DND-41 (cell line): ENCODE data around the gene PPP1R3A.

Experiments
- ATAC-seq: fragments of 200-7000 bp; cut with Tn5 transposase; 3 replicates; pipeline ENCODE4 v1.9.1; 2021; ENCODE audit warnings: low read depth; ENCODE audit not compliant: insufficient read depth
- DNase-seq: peaks from one replicate; pipeline ENCODE4 v3.0.0-alpha.2; 2020
- H2AFZ ChIP-seq: 2 replicates; pipeline ENCODE4 v1.6.0; 2012; ENCODE audit warnings: low read depth, low read length
- H3K27ac ChIP-seq: 2 replicates; pipeline ENCODE4 v1.5.1; 2012; ENCODE audit warnings: low read length, inconsistent platforms
- H3K27me3 ChIP-seq: fragments of 200-600 bp; sonication (generic); 2 replicates; pipeline ENCODE4 v1.6.0; 2012; ENCODE audit warnings: low read length, mild to moderate bottlenecking, inconsistent platforms; ENCODE audit not compliant: insufficient read depth, poor library complexity
- H3K36me3 ChIP-seq: 2 replicates; pipeline ENCODE4 v1.5.1; 2012; ENCODE audit warnings: low read length, inconsistent platforms; ENCODE audit not compliant: insufficient read depth
- H3K4me1 ChIP-seq: 2 replicates; pipeline ENCODE4 v1.5.1; 2012; ENCODE audit warnings: mild to moderate bottlenecking, low read length; ENCODE audit not compliant: insufficient read depth
- H3K4me2 ChIP-seq: 2 replicates; pipeline ENCODE4 v1.6.0; 2012; ENCODE audit warnings: mild to moderate bottlenecking, moderate library complexity, low read length, inconsistent platforms; ENCODE audit not compliant: insufficient read depth
- H3K4me3 ChIP-seq, 2 experiments: fragments of 200-600 bp in 1 of 2; shearing (Covaris generic) in 1 of 2; 2 replicates each; pipeline ENCODE4 v1.5.1; 2012 to 2016; ENCODE audit warnings: inconsistent platforms in 2 of 2, low read length in 2 of 2, mild to moderate bottlenecking in 2 of 2, low read depth in 1 of 2, moderate library complexity in 1 of 2
- H3K79me2 ChIP-seq: 2 replicates; pipeline ENCODE4 v1.6.0; 2012; ENCODE audit warnings: low read length, inconsistent platforms; ENCODE audit not compliant: insufficient read depth
- H3K9ac ChIP-seq: 2 replicates; pipeline ENCODE4 v1.6.0; 2012; ENCODE audit warnings: low read depth, mild to moderate bottlenecking, inconsistent platforms, low read length, moderate library complexity
- H3K9me3 ChIP-seq: 2 replicates; pipeline ENCODE4 v1.5.1; 2012; ENCODE audit warnings: low read length, moderate library complexity, mild to moderate bottlenecking, inconsistent platforms; ENCODE audit not compliant: insufficient read depth, severe bottlenecking
- H4K20me1 ChIP-seq: 2 replicates; pipeline ENCODE4 v1.6.0; 2012; ENCODE audit warnings: low read length; ENCODE audit not compliant: insufficient read depth
- CTCF ChIP-seq: IDR thresholded peaks from 2 replicates; pipeline ENCODE4 v1.5.1; 2012; ENCODE audit warnings: borderline replicate concordance, low read length, moderate library complexity, mild to moderate bottlenecking; ENCODE audit not compliant: poor library complexity, severe bottlenecking; ENCODE audit errors: extremely low read depth
- EZH2 ChIP-seq: IDR thresholded peaks from 3 replicates; pipeline ENCODE4 v1.6.1; 2012; ENCODE audit warnings: borderline replicate concordance, low read depth, mild to moderate bottlenecking, moderate library complexity, low read length, inconsistent platforms; ENCODE audit not compliant: severe bottlenecking

The PPP1R3A gene

GRCh38 chr7:113918946-113919345 lies at the start of gene PPP1R3A:
Gene PPP1R3A, minus strand, starts transcription at chr7:113919009. Its CDS starts 13 bp downstream, at chr7:113918996.
- no peaks in the 10 kb centered on the region for H3K79me2 ChIP-seq

GRCh38 chr7:113963356-113963755 lies 44.5 kb upstream of the PPP1R3A start:
- peaks cover 6% of the 10 kb centered on the region for H3K9me3 ChIP-seq
- H3K4me3 ChIP-seq, result no peak overlapping the region
- H3K9ac ChIP-seq, result no peak overlapping the region
- no peaks in the 10 kb centered on the region for H3K36me3 ChIP-seq
- H3K4me2 ChIP-seq, result no peak overlapping the region
- no peaks in the 10 kb centered on the region for H4K20me1 ChIP-seq
- H3K4me1 ChIP-seq, result no peaks in the 10 kb centered on the region
- H3K27ac ChIP-seq, result no peak overlapping the region
- H2AFZ ChIP-seq, result no peak overlapping the region
- ATAC-seq, result no peak
- TF ChIP-seq CTCF, result no peak
- no peak for TF ChIP-seq EZH2
- no peaks in the 10 kb centered on the region for H3K27me3 ChIP-seq
- no peaks in the 10 kb centered on the region for H3K79me2 ChIP-seq
- no peak for DNase-seq

More at GRCh38 chr7:113918946-113919345, at the start of gene PPP1R3A:
- H3K27me3 ChIP-seq, result no peaks in the 10 kb centered on the region
- TF ChIP-seq EZH2 (no peak), CTCF (no peak)
- H2AFZ ChIP-seq, result no peak within 1 kb of the TSS
- no peaks in the 10 kb centered on the region for H3K4me1 ChIP-seq
- H4K20me1 ChIP-seq, result no peaks in the 10 kb centered on the region
- no peaks in the 10 kb centered on the region for H3K9me3 ChIP-seq
- H3K4me3 ChIP-seq, result no peak within 1 kb of the TSS
- no peak within 1 kb of the TSS for H3K9ac ChIP-seq
- H3K36me3 ChIP-seq, result no peaks in the 10 kb centered on the region
- no peak for DNase-seq
- H3K27ac ChIP-seq, result no peak within 1 kb of the TSS
- ATAC-seq, result no peak
- H3K4me2 ChIP-seq, result no peak within 1 kb of the TSS

GRCh38 chr7:113959910-113960309 lies 41.1 kb upstream of the PPP1R3A start:
- H3K27me3 ChIP-seq, result no peaks in the 10 kb centered on the region
- ATAC-seq (no peak), DNase-seq (no peak)
- peaks cover 13% of the 10 kb centered on the region for H3K9me3 ChIP-seq
- no peaks in the 10 kb centered on the region for H3K4me1 ChIP-seq
- H2AFZ ChIP-seq, result no peak overlapping the region
- no peaks in the 10 kb centered on the region for H3K79me2 ChIP-seq
- H4K20me1 ChIP-seq, result no peaks in the 10 kb centered on the region
- TF ChIP-seq EZH2, result no peak
- no peak for TF ChIP-seq CTCF
- H3K36me3 ChIP-seq, result no peaks in the 10 kb centered on the region
- no peak overlapping the region for H3K9ac ChIP-seq
- H3K4me3 ChIP-seq, result no peak overlapping the region
- H3K27ac ChIP-seq, result no peak overlapping the region
- no peak overlapping the region for H3K4me2 ChIP-seq

- Histone ChIP-seq H3K27ac (no peak overlapping the region), H3K36me3 (no peaks in the 10 kb centered on the region), H2AFZ (no peak overlapping the region), H3K9ac (no peak overlapping the region), H3K4me3 (no peak overlapping the region), H3K79me2 (no peaks in the 10 kb centered on the region), H3K4me2 (no peak overlapping the region), H3K27me3 (no peaks in the 10 kb centered on the region), H3K4me1 (no peaks in the 10 kb centered on the region), H4K20me1 (no peaks in the 10 kb centered on the region), H3K9me3 (peaks cover 13% of the 10 kb centered on the region)
- no peak for TF ChIP-seq CTCF
- TF ChIP-seq EZH2, result no peak
- no peak for DNase-seq
- ATAC-seq, result no peak
Observed at GRCh38 chr7:113955157-113955556, 36.3 kb upstream of the PPP1R3A start.
